ENCODE measurements around the gene PDXP. TPM values are rescaled to one million over a fixed set of nuclear protein-coding genes. Genes with fewer than 3 reads are reported as not detected.

Gene PDXP
- total and polyA plus RNA-seq, 2 of the 13 experiments (the other 11 are each of a cell fraction or from before 2014, with no cell fraction given): 58.2 to 70.6 TPM

DNA sequence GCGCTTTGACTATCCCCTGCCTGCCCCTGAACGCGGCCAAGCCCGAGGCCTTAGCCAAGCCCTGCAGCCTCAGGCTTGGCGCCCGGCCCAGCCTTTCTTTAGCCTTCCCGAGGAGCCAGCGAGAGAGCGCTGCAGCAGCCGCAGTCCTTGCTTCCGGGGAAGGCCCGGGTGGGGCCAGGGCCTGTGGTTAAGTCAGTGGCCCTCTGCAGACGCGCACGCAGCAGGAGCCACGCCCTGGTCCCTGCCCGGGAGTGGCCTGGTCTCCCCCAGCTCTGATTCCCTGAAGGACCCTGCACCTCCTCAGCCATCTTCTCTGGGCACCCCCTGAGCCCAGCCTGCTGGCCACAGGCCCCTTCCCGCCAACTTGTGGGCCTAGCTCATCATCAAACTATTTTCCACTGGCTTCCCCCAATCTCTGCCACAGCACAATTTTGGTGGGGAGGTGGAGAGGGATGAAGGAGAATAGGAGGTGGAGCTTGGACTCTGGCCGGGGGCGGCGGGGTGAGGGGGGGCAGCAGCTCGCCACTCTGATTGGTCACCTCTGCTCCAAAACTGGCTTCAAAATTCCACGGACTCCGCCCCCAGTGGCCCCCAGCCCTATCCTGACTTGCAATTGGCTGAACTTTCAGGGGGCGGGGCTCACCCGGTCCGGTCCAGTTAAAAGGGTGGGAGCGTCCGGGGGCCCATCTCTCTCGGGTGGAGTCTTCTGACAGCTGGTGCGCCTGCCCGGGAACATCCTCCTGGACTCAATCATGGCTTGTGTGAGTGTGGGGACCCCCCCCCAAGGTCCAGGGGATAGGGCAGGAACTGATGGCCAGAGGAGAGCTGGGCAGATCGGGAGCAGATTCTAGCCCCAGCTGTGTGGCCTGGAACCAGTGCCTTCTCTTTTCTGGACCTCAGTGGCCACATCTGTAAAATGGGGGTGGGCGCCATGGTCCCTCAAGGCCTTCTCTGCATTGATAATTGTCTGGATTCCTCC lies 16.7 kb downstream of the PDXP start, which contains the start of gene LGALS1 (continued):
- TF ChIP-seq MYC (CRISPR knock-in tag; IDR thresholded peaks at IDR 0.05; ENCODE audit: borderline replicate concordance): peak; percentile 44; the same call in 1 of the 2 replicates
- no peak for TF ChIP-seq RFX3 (CRISPR knock-in tag; IDR thresholded peaks at IDR 0.05)
- no peak for TF ChIP-seq ZMYM2 (CRISPR knock-in tag; IDR thresholded peaks at IDR 0.05)
- no peak for TF ChIP-seq ZFP41 (CRISPR knock-in tag; IDR thresholded peaks at IDR 0.05; ENCODE audit: borderline replicate concordance)
- no peak for TF ChIP-seq AGO2 (optimal IDR thresholded peaks at IDR 0.05; ENCODE audit: low read depth, low read length)
- TF ChIP-seq STAT5B (CRISPR knock-in tag; IDR thresholded peaks at IDR 0.05): no peak
- TF ChIP-seq, protein P1, sequence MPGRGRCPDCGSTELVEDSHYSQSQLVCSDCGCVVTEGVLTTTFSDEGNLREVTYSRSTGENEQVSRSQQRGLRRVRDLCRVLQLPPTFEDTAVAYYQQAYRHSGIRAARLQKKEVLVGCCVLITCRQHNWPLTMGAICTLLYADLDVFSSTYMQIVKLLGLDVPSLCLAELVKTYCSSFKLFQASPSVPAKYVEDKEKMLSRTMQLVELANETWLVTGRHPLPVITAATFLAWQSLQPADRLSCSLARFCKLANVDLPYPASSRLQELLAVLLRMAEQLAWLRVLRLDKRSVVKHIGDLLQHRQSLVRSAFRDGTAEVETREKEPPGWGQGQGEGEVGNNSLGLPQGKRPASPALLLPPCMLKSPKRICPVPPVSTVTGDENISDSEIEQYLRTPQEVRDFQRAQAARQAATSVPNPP (CRISPR knock-in tag; IDR thresholded peaks at IDR 0.05): no peak
- TF ChIP-seq, protein P2, sequence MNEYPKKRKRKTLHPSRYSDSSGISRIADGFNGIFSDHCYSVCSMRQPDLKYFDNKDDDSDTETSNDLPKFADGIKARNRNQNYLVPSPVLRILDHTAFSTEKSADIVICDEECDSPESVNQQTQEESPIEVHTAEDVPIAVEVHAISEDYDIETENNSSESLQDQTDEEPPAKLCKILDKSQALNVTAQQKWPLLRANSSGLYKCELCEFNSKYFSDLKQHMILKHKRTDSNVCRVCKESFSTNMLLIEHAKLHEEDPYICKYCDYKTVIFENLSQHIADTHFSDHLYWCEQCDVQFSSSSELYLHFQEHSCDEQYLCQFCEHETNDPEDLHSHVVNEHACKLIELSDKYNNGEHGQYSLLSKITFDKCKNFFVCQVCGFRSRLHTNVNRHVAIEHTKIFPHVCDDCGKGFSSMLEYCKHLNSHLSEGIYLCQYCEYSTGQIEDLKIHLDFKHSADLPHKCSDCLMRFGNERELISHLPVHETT (CRISPR knock-in tag; conservative IDR thresholded peaks at IDR 0.05): no peak
- TF ChIP-seq, protein P3, sequence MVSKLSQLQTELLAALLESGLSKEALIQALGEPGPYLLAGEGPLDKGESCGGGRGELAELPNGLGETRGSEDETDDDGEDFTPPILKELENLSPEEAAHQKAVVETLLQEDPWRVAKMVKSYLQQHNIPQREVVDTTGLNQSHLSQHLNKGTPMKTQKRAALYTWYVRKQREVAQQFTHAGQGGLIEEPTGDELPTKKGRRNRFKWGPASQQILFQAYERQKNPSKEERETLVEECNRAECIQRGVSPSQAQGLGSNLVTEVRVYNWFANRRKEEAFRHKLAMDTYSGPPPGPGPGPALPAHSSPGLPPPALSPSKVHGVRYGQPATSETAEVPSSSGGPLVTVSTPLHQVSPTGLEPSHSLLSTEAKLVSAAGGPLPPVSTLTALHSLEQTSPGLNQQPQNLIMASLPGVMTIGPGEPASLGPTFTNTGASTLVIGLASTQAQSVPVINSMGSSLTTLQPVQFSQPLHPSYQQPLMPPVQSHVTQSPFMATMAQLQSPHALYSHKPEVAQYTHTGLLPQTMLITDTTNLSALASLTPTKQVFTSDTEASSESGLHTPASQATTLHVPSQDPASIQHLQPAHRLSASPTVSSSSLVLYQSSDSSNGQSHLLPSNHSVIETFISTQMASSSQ (IDR thresholded peaks at IDR 0.05; ENCODE audit: low read depth): no peak
- TF ChIP-seq, protein P3 (CRISPR knock-in tag; IDR thresholded peaks at IDR 0.05; ENCODE audit: borderline replicate concordance): no peak
- TF ChIP-seq ZNF235 (CRISPR knock-in tag; IDR thresholded peaks at IDR 0.05; ENCODE audit: borderline replicate concordance): no peak
- TF ChIP-seq CAMTA2 (CRISPR knock-in tag; IDR thresholded peaks at IDR 0.05; ENCODE audit: borderline replicate concordance): no peak
- no peak; the same call in 1 of the 2 replicates for TF ChIP-seq ZZZ3 (CRISPR knock-in tag; IDR thresholded peaks at IDR 0.05; ENCODE audit: borderline replicate concordance)
- TF ChIP-seq, protein P4, sequence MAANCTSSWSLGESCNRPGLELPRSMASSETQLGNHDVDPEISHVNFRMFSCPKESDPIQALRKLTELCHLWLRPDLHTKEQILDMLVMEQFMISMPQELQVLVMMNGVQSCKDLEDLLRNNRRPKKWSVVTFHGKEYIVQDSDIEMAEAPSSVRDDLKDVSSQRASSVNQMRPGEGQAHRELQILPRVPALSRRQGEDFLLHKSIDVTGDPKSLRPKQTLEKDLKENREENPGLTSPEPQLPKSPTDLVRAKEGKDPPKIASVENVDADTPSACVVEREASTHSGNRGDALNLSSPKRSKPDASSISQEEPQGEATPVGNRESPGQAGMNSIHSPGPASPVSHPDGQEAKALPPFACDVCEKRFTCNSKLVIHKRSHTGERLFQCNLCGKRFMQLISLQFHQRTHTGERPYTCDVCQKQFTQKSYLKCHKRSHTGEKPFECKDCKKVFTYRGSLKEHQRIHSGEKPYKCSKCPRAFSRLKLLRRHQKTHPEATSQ (CRISPR knock-in tag; IDR thresholded peaks at IDR 0.05; ENCODE audit: borderline replicate concordance): no peak
- no peak for TF ChIP-seq ZNF713 (CRISPR knock-in tag; IDR thresholded peaks at IDR 0.05)
- TF ChIP-seq, protein P5, sequence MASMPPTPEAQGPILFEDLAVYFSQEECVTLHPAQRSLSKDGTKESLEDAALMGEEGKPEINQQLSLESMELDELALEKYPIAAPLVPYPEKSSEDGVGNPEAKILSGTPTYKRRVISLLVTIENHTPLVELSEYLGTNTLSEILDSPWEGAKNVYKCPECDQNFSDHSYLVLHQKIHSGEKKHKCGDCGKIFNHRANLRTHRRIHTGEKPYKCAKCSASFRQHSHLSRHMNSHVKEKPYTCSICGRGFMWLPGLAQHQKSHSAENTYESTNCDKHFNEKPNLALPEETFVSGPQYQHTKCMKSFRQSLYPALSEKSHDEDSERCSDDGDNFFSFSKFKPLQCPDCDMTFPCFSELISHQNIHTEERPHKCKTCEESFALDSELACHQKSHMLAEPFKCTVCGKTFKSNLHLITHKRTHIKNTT (CRISPR knock-in tag; IDR thresholded peaks at IDR 0.05): no peak
- TF ChIP-seq HNRNPLL (IDR thresholded peaks at IDR 0.05; ENCODE audit: low read depth, low read length, poor library complexity, severe bottlenecking): peak; percentile 23
- no peak for TF ChIP-seq GATA4 (IDR thresholded peaks at IDR 0.05; ENCODE audit: borderline replicate concordance, low read depth)
- no peak for TF ChIP-seq CREB1 (IDR thresholded peaks at IDR 0.05)
- no peak for TF ChIP-seq CREB1 (CRISPR knock-in tag; IDR thresholded peaks at IDR 0.05)

All from HepG2 (cell line).